H1 (cell line): ENCODE data around the gene ANGPTL5. TPM values are rescaled to one million over a fixed set of nuclear protein-coding genes. Genes with fewer than 3 reads are reported as not detected.
A peak's percentile ranks its signal among the peaks of the same experiment; 100 is the strongest.

Experiments
- CTCF ChIA-PET: fragments of 300-600 bp; sonication (Branson Sonifier 250); formaldehyde crosslinking; loops from one replicate; lab custom pipeline; 2021; ENCODE audit not compliant: partially characterized antibody; lab: Charles Lee
- POLR2A ChIA-PET: fragments of 300-600 bp; sonication (Branson Sonifier 250); formaldehyde crosslinking; loops from one replicate; lab custom pipeline; 2021; ENCODE audit warnings: inconsistent platforms; ENCODE audit not compliant: partially characterized antibody; lab: Charles Lee
- DNase-seq, 2 experiments: peaks; one replicate each; pipeline versions ENCODE4 v3.0.0 to v3.0.0-alpha.2; 2010 to 2022; ENCODE audit warnings: low spot score in 2 of 2, low read depth in 1 of 2, mixed read lengths in 1 of 2
- FAIRE-seq: peaks from 2 replicates; lab custom pipeline; 2011; peaks lifted over from hg19 to GRCh38; lab: Jason Lieb, UNC
- H2AFZ ChIP-seq: 2 replicates; pipeline ENCODE4 v1.8.1; 2012; ENCODE audit warnings: low read length, inconsistent platforms
- H2AK5ac ChIP-seq: 2 replicates; pipeline ENCODE4 v1.6.1; 2013; ENCODE audit warnings: low read depth, low read length
- H2BK120ac ChIP-seq: replicated peaks from 2 replicates; pipeline ENCODE3; 2013; ENCODE audit warnings: low read depth, low read length, inconsistent platforms
- H2BK12ac ChIP-seq: 2 replicates; pipeline ENCODE4 v1.6.1; 2013; ENCODE audit warnings: low read depth, low read length
- H2BK15ac ChIP-seq: 2 replicates; pipeline ENCODE4 v1.6.1; 2013; ENCODE audit warnings: low read length
- H2BK20ac ChIP-seq: 2 replicates; pipeline ENCODE4 v1.6.1; 2013; ENCODE audit warnings: low read length
- H2BK5ac ChIP-seq: 2 replicates; pipeline ENCODE4 v1.6.1; 2013; ENCODE audit warnings: low read depth, low read length
- H3K14ac ChIP-seq: 2 replicates; pipeline ENCODE4 v1.6.1; 2013; ENCODE audit warnings: inconsistent platforms; ENCODE audit not compliant: insufficient read length
- H3K18ac ChIP-seq: 2 replicates; pipeline ENCODE4 v1.6.1; 2013; ENCODE audit warnings: low read length; ENCODE audit errors: extremely low read depth
- H3K23ac ChIP-seq: 2 replicates; pipeline ENCODE4 v1.6.1; 2013; ENCODE audit warnings: inconsistent platforms; ENCODE audit not compliant: insufficient read length
- H3K23me2 ChIP-seq: 2 replicates; pipeline ENCODE4 v1.6.1; 2013; ENCODE audit warnings: low read depth, low read length
- H3K27ac ChIP-seq: 2 replicates; pipeline ENCODE4 v1.6.1; 2011; ENCODE audit warnings: low read depth, low read length, inconsistent platforms
- H3K27me3 ChIP-seq, 4 experiments: replicated peaks in 1 of 4; 1 replicate in 1 of 4; 2 replicates in 3 of 4; pipeline versions ENCODE4 v1.6.1 to v1.8.1; 2011 to 2013; ENCODE audit warnings: low read length in 3 of 4, mild to moderate bottlenecking in 3 of 4, inconsistent platforms in 2 of 4, mixed read lengths in 2 of 4, moderate library complexity in 1 of 4; ENCODE audit not compliant: control insufficient read depth in 3 of 4, insufficient read depth in 3 of 4; ENCODE audit errors: extremely low read depth in 1 of 4
- H3K36me3 ChIP-seq, 4 experiments: 2 replicates each; pipeline versions ENCODE4 v1.6.1 to v1.8.1; 2011 to 2013; ENCODE audit warnings: mild to moderate bottlenecking in 4 of 4, low read length in 3 of 4, moderate library complexity in 2 of 4, control low read depth in 1 of 4, inconsistent platforms in 1 of 4; ENCODE audit not compliant: insufficient read depth in 4 of 4, control insufficient read depth in 2 of 4
- H3K4ac ChIP-seq: replicated peaks from 2 replicates; pipeline ENCODE3; 2013; ENCODE audit warnings: low read length, low read depth, mixed read lengths, inconsistent platforms; ENCODE audit not compliant: insufficient read length
- H3K4me1 ChIP-seq, 4 experiments: replicated peaks in 1 of 4; 1 replicate in 1 of 4; 2 replicates in 3 of 4; pipeline versions ENCODE4 v1.6.1 to v1.8.1; 2011 to 2013; ENCODE audit warnings: low read length in 3 of 4, inconsistent platforms in 2 of 4, mixed read lengths in 1 of 4; ENCODE audit not compliant: insufficient read depth in 4 of 4, control insufficient read depth in 3 of 4
- H3K4me2 ChIP-seq, 2 experiments: 2 replicates each; pipeline versions ENCODE4 v1.6.1 to v1.8.1; 2011 to 2013; ENCODE audit warnings: low read depth in 2 of 2, low read length in 2 of 2, control low read depth in 1 of 2, inconsistent platforms in 1 of 2, mild to moderate bottlenecking in 1 of 2; ENCODE audit not compliant: insufficient read depth in 1 of 2
- H3K4me3 ChIP-seq, 4 experiments: fragments of 200-600, 300-600 bp in 1 of 4; sonication (generic), shearing (Covaris generic), sonication (Bioruptor Twin) in 1 of 4; 2 replicates each; pipeline versions ENCODE4 v1.5.1 to v1.8.1; 2011 to 2016; ENCODE audit warnings: low read length in 4 of 4, low read depth in 3 of 4, control low read depth in 2 of 4, inconsistent platforms in 2 of 4, mild to moderate bottlenecking in 2 of 4, mixed read lengths in 1 of 4, moderate library complexity in 1 of 4; ENCODE audit not compliant: insufficient read depth in 2 of 4; ENCODE audit errors: extremely low read depth in 1 of 4
- H3K56ac ChIP-seq: replicated peaks from 2 replicates; pipeline ENCODE3; 2013; ENCODE audit warnings: low read depth, mild to moderate bottlenecking, mixed read lengths, low read length, inconsistent platforms; ENCODE audit not compliant: insufficient read length
- H3K79me1 ChIP-seq: 2 replicates; pipeline ENCODE4 v1.6.1; 2013; ENCODE audit warnings: low read depth, low read length, control low read depth
- H3K79me2 ChIP-seq, 2 experiments: 2 replicates each; pipeline versions ENCODE4 v1.6.1 to v1.8.1; 2012 to 2013; ENCODE audit warnings: low read length in 2 of 2, mild to moderate bottlenecking in 2 of 2, inconsistent platforms in 1 of 2; ENCODE audit not compliant: insufficient read depth in 2 of 2, control insufficient read depth in 1 of 2
- H3K9ac ChIP-seq, 4 experiments: replicated peaks in 1 of 4; 1 replicate in 1 of 4; 2 replicates in 3 of 4; pipeline versions ENCODE4 v1.6.1 to v1.8.1; 2011 to 2013; ENCODE audit warnings: low read depth in 3 of 4, low read length in 3 of 4, control low read depth in 2 of 4, mild to moderate bottlenecking in 2 of 4, moderate library complexity in 2 of 4, inconsistent platforms in 1 of 4; ENCODE audit errors: extremely low read depth in 1 of 4
- H3K9me3 ChIP-seq, 2 experiments: 2 replicates each; pipeline versions ENCODE4 v1.6.1 to v1.8.1; 2012 to 2013; ENCODE audit warnings: mild to moderate bottlenecking in 2 of 2, moderate library complexity in 2 of 2, control low read depth in 1 of 2, inconsistent platforms in 1 of 2, low read depth in 1 of 2, low read length in 1 of 2, mixed read lengths in 1 of 2; ENCODE audit not compliant: insufficient read depth in 2 of 2
- H4K20me1 ChIP-seq, 2 experiments: replicated peaks in 1 of 2; 2 replicates each; pipeline versions ENCODE3 to v1.8.1; 2011 to 2013; ENCODE audit warnings: inconsistent platforms in 2 of 2, low read length in 2 of 2, mild to moderate bottlenecking in 1 of 2; ENCODE audit not compliant: insufficient read depth in 2 of 2, control insufficient read depth in 1 of 2
- H4K5ac ChIP-seq: 2 replicates; pipeline ENCODE4 v1.6.1; 2013; ENCODE audit warnings: low read length, low read depth, mixed read lengths, inconsistent platforms; ENCODE audit not compliant: insufficient read length
- H4K8ac ChIP-seq: 2 replicates; pipeline ENCODE4 v1.8.0; 2013; ENCODE audit warnings: mild to moderate bottlenecking, moderate library complexity, low read length, inconsistent platforms; ENCODE audit not compliant: insufficient read depth; ENCODE audit errors: extremely low read depth
- H4K91ac ChIP-seq: replicated peaks from 2 replicates; pipeline ENCODE3; 2013; ENCODE audit warnings: low read length, mixed read lengths, inconsistent platforms; ENCODE audit not compliant: insufficient read length
- CBX5 ChIP-seq: fragments of 300-800, 300-1000 bp; sonication (generic); IDR thresholded peaks from 2 replicates; pipeline ENCODE4 v1.7.1; 2016; ENCODE audit warnings: antibody characterized with exemption, low read length, low read depth
- E2F6 ChIP-seq: IDR thresholded peaks from 2 replicates; pipeline ENCODE4 v1.6.1; 2012; ENCODE audit warnings: inconsistent platforms
- EGR1 ChIP-seq: IDR thresholded peaks from 2 replicates; pipeline ENCODE4 v1.6.1; 2011; ENCODE audit warnings: low read depth, low read length, borderline replicate concordance
- FOSL1 ChIP-seq: IDR thresholded peaks from 2 replicates; pipeline ENCODE4 v1.6.1; 2011; ENCODE audit warnings: mild to moderate bottlenecking, low read depth, low read length, moderate library complexity; ENCODE audit not compliant: insufficient read depth
- POLR2A ChIP-seq, 2 experiments: IDR thresholded peaks; 1 replicate in 1 of 2; 2 replicates in 1 of 2; pipeline ENCODE4 v1.6.1; 2011; ENCODE audit warnings: low read depth in 2 of 2, low read length in 2 of 2, mild to moderate bottlenecking in 2 of 2; ENCODE audit errors: control extremely low read depth in 1 of 2
- RAD21 ChIP-seq, 2 experiments: IDR thresholded peaks in 1 of 2; conservative IDR thresholded peaks in 1 of 2; 2 replicates each; pipeline ENCODE4 v1.6.1; 2011; ENCODE audit warnings: low read depth in 2 of 2, low read length in 2 of 2, improper control_type of control experiment in 1 of 2, inconsistent platforms in 1 of 2, mild to moderate bottlenecking in 1 of 2, moderate library complexity in 1 of 2
- ZNF274 ChIP-seq: IDR thresholded peaks from 2 replicates; pipeline ENCODE4 v1.7.0; 2012; ENCODE audit warnings: low read length, borderline replicate concordance; ENCODE audit errors: extremely low read depth
- WGBS, 2 experiments: shearing (Covaris generic) in 1 of 2; methylation state at CpG; one replicate each; pipeline versions ENCODE4 v1.1.6 to v1.1.7; 2013 to 2015; ENCODE audit warnings: low lambda C conversion rate in 2 of 2, mixed read lengths in 2 of 2, inconsistent platforms in 1 of 2, low coverage in 1 of 2, missing lambda C conversion rate in 1 of 2; ENCODE audit not compliant: insufficient replicate concordance in 2 of 2, insufficient coverage in 1 of 2, insufficient read length in 1 of 2; ENCODE audit errors: extremely low coverage in 1 of 2, missing lambda C conversion rate in 1 of 2; 5-methylcytosine and 5-hydroxymethylcytosine counted together
- polyA plus RNA-seq, 7 experiments: library from polyadenylated mRNA; depleted of rRNA in 3 of 7; stranded (reverse) in 5 of 7; unstranded in 2 of 7; fragments of >200 nt in 5 of 7; fragments of 200-250 nt in 2 of 7; gene quantifications; 1 replicate in 5 of 7; 2 replicates in 1 of 7; 4 replicates in 1 of 7; pipeline versions ENCODE4 v1.2.1 to v1.2.3, GENCODE V29; 2011 to 2013; ENCODE audit warnings: missing spikeins in 2 of 7, mixed read lengths in 2 of 7
- total RNA-seq: library from RNA; stranded (reverse); fragmentation: NEBNext Ultra II Directional; extraction: Animal tissue kit (Norgen Biotek cat#: 25700); gene quantifications from 2 replicates; pipeline ENCODE4 v1.2.1, GENCODE V29; 2021

Gene ANGPTL5
- total and polyA plus RNA-seq, 2 of the 8 experiments (the other 6 are each of a cell fraction or from before 2014, with no cell fraction given), result not detected

- H2BK15ac ChIP-seq, result no peak overlapping the region
- ChIA-PET CTCF (interaction anchor here (0.9 to 1.8 kb wide), 2 partner anchors 25 to 72 kb away, joined by 3 to 4 read pairs; no protein-coding TSS in a partner anchor), POLR2A (no interaction called here)
- no peak overlapping the region for H3K23ac ChIP-seq
- H3K4ac ChIP-seq, result no peak overlapping the region
- no peak overlapping the region for H4K5ac ChIP-seq
- H3K4me1 ChIP-seq, result peaks cover 0 to 3% (median 2%) of the 10 kb centered on the region in 4 experiments; a peak in 4 of 7 replicates
- WGBS, 2 experiments, result 56% methylated on average over 4 of the region's 4 CpGs; no CpG with 5 or more reads in 1 of the 2 experiments
- peaks cover 6% of the 10 kb centered on the region for H3K23me2 ChIP-seq
- no peaks in the 10 kb centered on the region for H3K9me3 ChIP-seq
- FAIRE-seq (no peak), DNase-seq (no peak)
- no peak for TF ChIP-seq POLR2A (IDR thresholded peaks at IDR 0.05; ENCODE audit: control extremely low read depth in 1 of 2, low read depth in 2 of 2, low read length in 2 of 2)
- no peak for TF ChIP-seq CBX5
- no peak for TF ChIP-seq EGR1
- TF ChIP-seq FOSL1, result no peak
- no peak for TF ChIP-seq ZNF274
- no peak for TF ChIP-seq RAD21 (IDR thresholded peaks at IDR 0.05 in 1 of 2, conservative IDR thresholded peaks at IDR 0.05 in 1 of 2; ENCODE audit: low read depth in 2 of 2, low read length in 2 of 2)
- TF ChIP-seq E2F6, result no peak
- no peak overlapping the region for H2AFZ ChIP-seq
- H3K56ac ChIP-seq, result no peak overlapping the region
- H2BK12ac ChIP-seq, result no peak overlapping the region
- H2BK120ac ChIP-seq, result no peak overlapping the region
- peak overlapping the region in 1 of 4 experiments; percentile 43; a peak in 1 of 7 replicates for H3K9ac ChIP-seq
- no peak overlapping the region for H2AK5ac ChIP-seq
- no peak overlapping the region for H3K27ac ChIP-seq
- H3K18ac ChIP-seq, result no peak overlapping the region
- H2BK20ac ChIP-seq, result no peak overlapping the region
- no peaks in the 10 kb centered on the region for H4K20me1 ChIP-seq
- H4K8ac ChIP-seq, result no peak overlapping the region
- H3K4me2 ChIP-seq, result peak overlapping the region; percentile 69 to 82
- H3K14ac ChIP-seq, result no peak overlapping the region
- H2BK5ac ChIP-seq, result no peak overlapping the region
- H4K91ac ChIP-seq, result no peak overlapping the region
- no peaks in the 10 kb centered on the region for H3K79me2 ChIP-seq
- H3K36me3 ChIP-seq, result no peaks in the 10 kb centered on the region
- H3K4me3 ChIP-seq, result peak overlapping the region; percentile 58 to 72 (median 70); a peak in 7 of 8 replicates
- no peaks in the 10 kb centered on the region for H3K27me3 ChIP-seq
- H3K79me1 ChIP-seq, result no peaks in the 10 kb centered on the region
Measured at GRCh38 chr11:101915791-101916291, 481 bp downstream of the ANGPTL5 start.
